ENCODE results near the gene KNOP1. TPM values are rescaled to one million over a fixed set of nuclear protein-coding genes. Genes with fewer than 3 reads are reported as not detected.

KNOP1 gene
- total RNA-seq, 1 experiment from 2014 or later = 24.5 TPM

- Mint-ChIP-seq H3K4me3 (ENCODE audit: unreplicated experiment) (no peak overlapping the region), H3K9me3 (ENCODE audit: unreplicated experiment) (no peaks in the 10 kb centered on the region), H3K4me1 (ENCODE audit: insufficient read depth, unreplicated experiment) (peaks cover 24% of the 10 kb centered on the region), H3K36me3 (ENCODE audit: insufficient read depth, unreplicated experiment) (peaks cover 69% of the 10 kb centered on the region), H3K27me3 (ENCODE audit: insufficient read depth, unreplicated experiment) (no peaks in the 10 kb centered on the region), H3K27ac (ENCODE audit: low read depth, unreplicated experiment) (peak overlapping the region; percentile 61)
- intact Hi-C loops (cut with micrococcal nuclease) = loop anchor here (5.0 to 10.0 kb wide), 2 partner anchors 93 to 356 kb away; no protein-coding TSS in a partner anchor
- no TSS peak for BruUV-seq (replicated peaks)
- ChIA-PET CTCF (interaction anchor here (0.5 to 1.9 kb wide), 3 partner anchors 20 to 688 kb away, joined by 3 to 6 read pairs (median 4); partner anchors contain the start of genes IQCK and KNOP1), POLR2A (interaction anchor here (1.6 kb wide), 1 partner anchor 114 kb away, joined by 3 read pairs; no protein-coding TSS in a partner anchor)
- DNase-seq (ENCODE audit: unreplicated experiment) = no peak
- no peak for TF ChIP-seq CTCF (IDR thresholded peaks at IDR 0.05; ENCODE audit: unreplicated experiment)
Observed at GRCh38 chr16:19697756-19698318, 20.2 kb downstream of the KNOP1 start.

GRCh38 chr16:19696961-19697360 is 21.1 kb downstream of the KNOP1 start:
- Mint-ChIP-seq H3K4me3 (ENCODE audit: unreplicated experiment) (no peak overlapping the region), H3K27me3 (ENCODE audit: insufficient read depth, unreplicated experiment) (no peaks in the 10 kb centered on the region), H3K27ac (ENCODE audit: low read depth, unreplicated experiment) (peak overlapping the region; percentile 85), H3K4me1 (ENCODE audit: insufficient read depth, unreplicated experiment) (peaks cover 24% of the 10 kb centered on the region), H3K36me3 (ENCODE audit: insufficient read depth, unreplicated experiment) (peaks cover 64% of the 10 kb centered on the region), H3K9me3 (ENCODE audit: unreplicated experiment) (no peaks in the 10 kb centered on the region)
- intact Hi-C loops (cut with micrococcal nuclease) = loop anchor here (1.0 to 10.0 kb wide), 3 partner anchors 92 to 355 kb away; no protein-coding TSS in a partner anchor
- no peak for TF ChIP-seq CTCF (IDR thresholded peaks at IDR 0.05; ENCODE audit: unreplicated experiment)
- DNase-seq (ENCODE audit: unreplicated experiment) = no peak
- POLR2A ChIA-PET = interaction anchor here (0.5 to 2.1 kb wide), 6 partner anchors 9 to 1201 kb away, joined by 3 to 11 read pairs (median 4); partner anchors contain the start of genes IQCK and KNOP1
- CTCF ChIA-PET = interaction anchor here (0.7 to 1.9 kb wide), 7 partner anchors 17 to 689 kb away, joined by 3 to 4 read pairs (median 3); partner anchors contain the start of genes IQCK and KNOP1
- BruUV-seq (replicated peaks) = no TSS peak

- TF ChIP-seq CTCF (IDR thresholded peaks at IDR 0.05; ENCODE audit: unreplicated experiment) = no peak
- H3K4me3 Mint-ChIP-seq (ENCODE audit: unreplicated experiment) = peak overlapping the region; percentile 11
Observed at GRCh38 chr16:19696328-19696727, 21.7 kb downstream of the KNOP1 start.

GRCh38 chr16:19694989-19695388 is 23.0 kb downstream of the KNOP1 start:
- Mint-ChIP-seq H3K4me1 (ENCODE audit: insufficient read depth, unreplicated experiment) (peaks cover 16% of the 10 kb centered on the region), H3K4me3 (ENCODE audit: unreplicated experiment) (no peak overlapping the region), H3K9me3 (ENCODE audit: unreplicated experiment) (no peaks in the 10 kb centered on the region), H3K27ac (ENCODE audit: low read depth, unreplicated experiment) (no peak overlapping the region), H3K36me3 (ENCODE audit: insufficient read depth, unreplicated experiment) (peaks cover 62% of the 10 kb centered on the region), H3K27me3 (ENCODE audit: insufficient read depth, unreplicated experiment) (no peaks in the 10 kb centered on the region)
- ChIA-PET POLR2A (interaction anchor here (1.4 to 2.1 kb wide), 2 partner anchors 9 to 11 kb away, joined by 3 to 8 read pairs; no protein-coding TSS in a partner anchor), CTCF (interaction anchor here (0.6 to 1.8 kb wide), 9 partner anchors 53 to 297 kb away, joined by 3 to 8 read pairs (median 3); no protein-coding TSS in a partner anchor)
- TF ChIP-seq CTCF (IDR thresholded peaks at IDR 0.05; ENCODE audit: unreplicated experiment) = no peak
- BruUV-seq (replicated peaks) = no TSS peak
- intact Hi-C loops (cut with micrococcal nuclease) = loop anchor here (5.0 to 10.0 kb wide), 2 partner anchors 90 to 353 kb away; no protein-coding TSS in a partner anchor
- DNase-seq (ENCODE audit: unreplicated experiment) = no peak

More at GRCh38 chr16:19696328-19696727, 21.7 kb downstream of the KNOP1 start:
- Mint-ChIP-seq H3K27ac (ENCODE audit: low read depth, unreplicated experiment) (peak overlapping the region; percentile 85), H3K36me3 (ENCODE audit: insufficient read depth, unreplicated experiment) (peaks cover 66% of the 10 kb centered on the region), H3K27me3 (ENCODE audit: insufficient read depth, unreplicated experiment) (no peaks in the 10 kb centered on the region), H3K9me3 (ENCODE audit: unreplicated experiment) (no peaks in the 10 kb centered on the region), H3K4me1 (ENCODE audit: insufficient read depth, unreplicated experiment) (peaks cover 24% of the 10 kb centered on the region)
- POLR2A ChIA-PET = interaction anchor here (0.5 to 2.1 kb wide), 6 partner anchors 8 to 1202 kb away, joined by 3 to 11 read pairs (median 4); partner anchors contain the start of genes IQCK and KNOP1
- no TSS peak for BruUV-seq (replicated peaks)
- peak; percentile 87 for DNase-seq (ENCODE audit: unreplicated experiment)
- intact Hi-C loops (cut with micrococcal nuclease) = loop anchor here (1.0 to 10.0 kb wide), 3 partner anchors 92 to 354 kb away; no protein-coding TSS in a partner anchor
- CTCF ChIA-PET = interaction anchor here (0.7 to 1.9 kb wide), 11 partner anchors 15 to 191 kb away, joined by 3 to 8 read pairs (median 3); partner anchors contain the start of genes IQCK and KNOP1
